GM18526 (cell line): ENCODE measurements around the gene RIOX2.

ENCODE experiments used
- POLR2A ChIP-seq: IDR thresholded peaks from 3 replicates; pipeline ENCODE4 v1.6.1; 2011; ENCODE audit not compliant: insufficient read length; ENCODE audit errors: extremely low read depth

The RIOX2 gene

DNA sequence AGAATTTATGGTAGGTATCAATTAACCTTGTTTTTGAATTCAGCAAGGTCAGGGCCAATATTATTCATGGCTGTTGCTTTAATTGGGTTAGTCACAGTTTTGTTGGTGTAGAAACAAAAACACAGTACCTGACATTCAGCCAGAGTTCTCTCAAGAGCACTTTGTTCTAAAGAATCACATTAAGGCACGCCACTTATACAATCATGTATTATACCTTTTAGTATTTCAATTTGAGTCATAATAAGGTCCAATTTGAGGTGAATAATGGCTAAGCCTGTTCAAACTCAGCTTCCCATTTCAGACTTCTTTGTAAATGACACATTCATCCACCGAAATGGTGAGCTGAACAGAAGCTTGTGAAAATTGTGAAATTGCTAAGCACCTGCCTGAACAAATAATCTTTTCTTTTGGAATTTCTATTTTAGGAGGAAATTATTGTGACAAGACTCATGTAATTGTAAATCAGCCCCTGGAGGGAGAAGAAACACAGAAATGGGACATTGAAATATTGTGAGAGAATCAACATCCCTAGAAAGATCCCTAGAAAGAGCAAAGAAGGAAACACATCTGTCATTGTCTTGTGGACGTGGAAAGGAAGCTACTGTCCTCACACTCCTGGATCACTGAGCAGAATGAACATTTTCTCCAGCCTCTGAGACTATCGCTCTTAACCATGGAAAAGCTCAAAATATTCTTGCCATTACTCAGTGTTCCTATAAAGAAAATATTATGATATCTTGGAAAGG lies 29.3 kb downstream of the RIOX2 start:
- TF ChIP-seq POLR2A, result no peak

DNA sequence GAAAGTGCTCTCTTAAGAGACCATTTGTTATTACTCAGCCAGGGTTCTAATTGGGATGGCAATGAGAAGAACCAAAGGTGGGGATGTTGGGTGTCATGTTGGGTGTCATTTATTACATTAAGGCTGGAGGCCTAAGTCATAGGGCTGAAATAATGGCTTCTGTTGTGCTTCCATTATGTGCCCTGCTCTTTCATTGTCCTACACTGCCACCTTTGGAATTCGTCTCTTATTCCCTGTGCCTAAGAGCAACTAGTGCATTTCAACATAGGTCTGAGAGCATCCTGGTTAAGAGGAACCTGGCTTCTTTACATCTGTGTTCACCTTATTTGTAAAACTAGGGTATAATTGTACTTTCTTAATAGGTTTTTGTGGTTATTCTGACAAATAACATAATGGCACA lies 32.2 kb downstream of the RIOX2 start:
- no peak for TF ChIP-seq POLR2A

DNA sequence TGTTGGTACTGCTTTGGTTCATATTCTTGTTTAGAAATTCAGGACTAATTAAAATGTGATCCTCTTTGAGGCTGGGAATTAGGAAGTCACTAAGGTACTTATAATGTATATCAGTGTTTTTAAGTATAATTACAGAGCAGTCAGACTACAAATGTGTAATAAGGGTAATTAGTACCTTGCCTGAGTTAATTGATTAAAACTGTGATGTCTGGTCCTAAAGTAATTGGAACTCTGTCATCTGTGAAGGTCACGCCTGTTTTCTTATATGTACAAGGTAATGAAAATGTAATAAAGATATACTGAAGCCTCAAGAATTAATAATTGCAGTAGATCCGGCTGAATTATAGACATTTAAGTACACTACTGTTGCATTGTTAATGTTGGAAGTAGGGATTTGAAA lies 32.8 kb downstream of the RIOX2 start:
- no peak for TF ChIP-seq POLR2A

DNA sequence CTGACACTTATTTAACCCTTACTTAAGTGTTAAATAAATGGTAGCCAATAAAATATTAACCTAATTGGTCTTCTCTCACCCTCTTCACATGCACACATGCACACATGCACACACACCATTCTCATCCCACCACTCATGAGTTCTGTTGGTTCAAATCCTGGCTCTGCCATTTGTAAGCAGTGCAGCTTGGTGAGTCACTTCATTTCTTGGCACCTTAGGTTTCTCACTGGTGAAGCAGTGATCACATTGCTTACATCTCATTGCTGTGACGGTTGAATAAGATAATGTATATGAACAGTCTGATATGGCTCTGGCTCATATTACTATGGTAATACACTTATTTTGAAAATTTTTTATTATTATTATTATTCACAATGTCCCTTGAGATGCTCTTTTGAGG lies 33.8 kb downstream of the RIOX2 start:
- no peak for TF ChIP-seq POLR2A

DNA sequence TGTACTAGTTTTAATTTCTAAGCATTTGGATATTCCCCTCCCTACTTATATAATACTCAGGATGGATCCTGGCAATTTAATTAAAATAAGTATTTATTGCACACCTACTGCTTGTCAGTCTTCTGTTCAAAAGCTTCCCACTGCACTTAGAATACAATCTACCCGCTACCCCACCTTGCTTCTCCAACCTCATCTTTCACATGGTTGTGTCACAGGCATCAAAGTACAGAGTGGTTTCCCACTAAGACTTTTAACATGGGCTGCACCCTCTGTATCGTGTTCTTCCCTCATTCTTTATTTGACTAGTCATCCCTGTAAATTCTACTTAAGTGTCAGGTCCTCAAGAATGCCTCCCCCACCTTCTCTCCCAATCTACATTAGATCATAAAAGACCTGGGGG lies 35.0 kb downstream of the RIOX2 start:
- no peak for TF ChIP-seq POLR2A

DNA sequence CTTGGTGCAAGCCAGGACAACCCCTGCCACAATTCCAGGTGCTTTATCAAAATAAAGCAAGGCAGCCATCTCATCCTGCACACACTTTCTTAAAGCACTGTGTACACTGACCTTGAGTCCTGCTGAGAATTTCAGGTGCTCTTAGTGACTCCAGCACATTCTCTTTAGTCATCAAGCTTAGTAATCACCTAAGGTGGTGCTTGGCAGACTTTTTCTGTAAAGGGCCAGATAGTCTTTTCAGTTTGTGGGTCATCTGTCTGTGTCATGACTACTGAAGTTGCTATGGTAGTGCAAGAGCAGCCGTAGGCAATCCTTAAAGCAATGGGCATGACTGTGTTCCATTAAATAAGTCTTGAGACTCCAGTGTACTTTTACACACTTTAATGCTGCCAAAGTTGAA lies 36.4 kb downstream of the RIOX2 start:
- TF ChIP-seq POLR2A, result no peak

DNA sequence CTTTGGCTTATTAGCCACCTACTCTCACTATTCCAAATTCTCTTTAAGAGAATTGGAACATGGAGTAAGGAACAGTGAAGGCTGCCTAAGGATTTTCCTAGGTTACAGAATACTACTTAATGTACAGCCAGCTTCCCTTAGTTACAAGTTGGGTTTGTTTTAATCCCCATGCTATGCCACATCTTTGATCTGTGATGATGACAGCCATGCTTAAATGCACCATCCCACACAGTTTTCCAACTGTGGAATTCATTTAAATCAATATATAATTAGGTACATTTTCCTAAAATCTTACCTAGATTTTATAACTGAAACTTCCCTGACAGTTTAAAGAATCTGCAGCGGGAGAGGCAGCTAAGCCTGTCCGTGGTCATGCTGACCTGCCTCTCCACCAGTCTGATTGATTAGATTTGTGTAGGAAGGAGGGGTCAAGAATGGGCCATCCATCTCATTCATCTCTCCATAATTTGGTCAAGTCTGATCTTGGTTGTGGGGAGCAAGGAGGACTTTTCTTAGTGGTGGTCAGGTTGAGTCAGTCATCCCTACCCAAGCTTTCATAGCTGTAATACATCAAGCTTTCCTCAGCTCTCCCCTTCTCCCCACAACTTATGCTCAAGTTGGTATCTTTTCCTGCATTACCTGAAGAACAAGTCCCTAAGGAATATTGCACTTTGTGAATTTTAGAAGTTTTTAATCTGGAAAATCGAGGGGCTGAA lies 37.1 kb downstream of the RIOX2 start:
- TF ChIP-seq POLR2A, result no peak

DNA sequence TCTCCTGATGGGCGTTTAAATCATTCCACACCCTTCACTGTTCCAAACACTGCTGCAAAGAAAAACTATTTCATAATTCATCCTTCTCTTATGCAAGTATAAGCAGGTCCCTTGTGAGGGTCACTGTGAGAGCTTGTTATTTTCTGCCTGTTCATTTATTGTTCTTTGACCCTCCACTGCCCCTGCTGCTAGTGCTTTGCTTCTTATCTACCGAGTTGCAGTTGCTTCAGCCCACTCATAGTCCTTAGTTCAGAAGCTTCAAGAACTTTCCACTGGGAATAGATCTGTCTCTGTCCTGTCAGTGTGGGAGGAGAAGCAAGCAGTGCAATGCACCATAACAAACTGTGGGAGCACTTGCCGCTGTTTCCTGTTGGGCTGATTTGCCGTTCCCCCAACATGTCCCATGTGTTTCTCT lies 39.8 kb downstream of the RIOX2 start:
- no peak for TF ChIP-seq POLR2A

DNA sequence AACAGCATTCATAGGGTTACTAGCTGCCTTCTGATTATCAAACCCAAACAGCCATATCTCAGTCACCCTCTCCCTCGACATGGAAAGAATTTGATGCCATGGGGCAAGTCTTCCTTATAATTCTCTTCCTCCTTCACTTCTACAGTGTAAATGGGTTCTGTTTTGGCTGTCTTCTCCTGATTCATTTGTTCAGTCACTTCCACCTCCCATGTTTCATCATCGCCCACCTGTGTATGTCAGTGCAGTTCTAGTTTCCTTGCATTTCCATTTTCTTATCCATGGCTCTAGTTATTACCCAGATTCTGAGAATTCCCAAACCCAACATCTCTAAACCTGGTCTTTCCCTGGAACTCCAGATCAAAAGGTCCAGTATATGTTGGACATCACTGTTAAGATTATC lies 41.0 kb downstream of the RIOX2 start:
- no peak for TF ChIP-seq POLR2A

DNA sequence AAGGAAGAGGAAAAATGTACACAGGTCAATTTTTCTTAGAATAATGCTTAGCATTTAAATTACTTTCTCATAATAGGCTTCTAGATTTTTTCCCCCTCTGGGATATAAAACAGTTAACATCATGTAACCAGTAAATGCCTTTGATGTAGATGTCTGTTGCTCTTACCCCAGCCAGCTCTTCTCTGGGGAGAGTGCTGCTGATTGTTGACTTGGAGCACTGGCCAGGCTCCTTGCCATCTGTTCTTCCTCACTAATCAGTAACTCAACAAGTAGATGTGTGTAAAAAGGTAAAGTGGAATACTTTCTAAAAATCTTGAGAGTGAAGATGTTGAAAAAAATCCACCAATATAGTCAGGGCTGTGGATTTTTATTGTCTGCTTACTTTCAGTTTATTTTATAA lies 42.2 kb downstream of the RIOX2 start:
- no peak for TF ChIP-seq POLR2A

DNA sequence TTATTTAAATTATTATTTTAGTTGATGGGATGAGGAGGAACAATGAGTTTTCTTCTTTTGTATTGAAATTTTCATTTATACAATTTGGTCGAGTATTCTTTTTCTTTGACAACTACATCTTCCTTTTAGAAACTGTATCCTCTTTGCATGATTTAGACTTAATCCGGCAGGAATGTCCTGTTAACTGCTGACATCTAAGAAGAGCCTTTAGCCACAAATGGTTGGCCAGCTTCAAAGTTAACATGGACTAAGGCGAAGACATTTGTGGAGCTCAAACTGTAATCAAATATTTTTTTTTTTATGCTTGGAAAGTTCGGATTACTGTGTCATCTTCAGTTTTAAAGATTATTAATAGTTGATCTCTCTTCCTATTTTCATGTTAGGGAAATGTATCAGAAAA lies 43.2 kb downstream of the RIOX2 start:
- no peak for TF ChIP-seq POLR2A

DNA sequence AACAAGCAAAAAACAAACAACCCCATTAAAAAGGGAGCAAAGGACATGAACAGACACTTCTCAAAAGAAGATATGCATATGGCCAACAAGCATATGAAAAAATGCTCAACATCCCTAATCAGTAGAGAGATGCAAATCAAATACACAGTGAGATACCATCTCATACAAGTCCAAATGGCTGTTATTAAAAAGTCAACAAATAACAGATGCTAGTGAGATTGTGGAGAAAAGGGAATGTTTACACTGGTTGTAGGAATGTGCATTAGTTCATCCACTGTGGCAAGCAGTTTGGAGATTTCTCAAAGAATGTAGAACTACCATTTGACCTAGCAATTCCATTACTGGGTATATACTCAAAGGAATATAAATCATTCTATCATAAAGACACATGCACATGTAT lies 44.5 kb downstream of the RIOX2 start:
- no peak for TF ChIP-seq POLR2A

DNA sequence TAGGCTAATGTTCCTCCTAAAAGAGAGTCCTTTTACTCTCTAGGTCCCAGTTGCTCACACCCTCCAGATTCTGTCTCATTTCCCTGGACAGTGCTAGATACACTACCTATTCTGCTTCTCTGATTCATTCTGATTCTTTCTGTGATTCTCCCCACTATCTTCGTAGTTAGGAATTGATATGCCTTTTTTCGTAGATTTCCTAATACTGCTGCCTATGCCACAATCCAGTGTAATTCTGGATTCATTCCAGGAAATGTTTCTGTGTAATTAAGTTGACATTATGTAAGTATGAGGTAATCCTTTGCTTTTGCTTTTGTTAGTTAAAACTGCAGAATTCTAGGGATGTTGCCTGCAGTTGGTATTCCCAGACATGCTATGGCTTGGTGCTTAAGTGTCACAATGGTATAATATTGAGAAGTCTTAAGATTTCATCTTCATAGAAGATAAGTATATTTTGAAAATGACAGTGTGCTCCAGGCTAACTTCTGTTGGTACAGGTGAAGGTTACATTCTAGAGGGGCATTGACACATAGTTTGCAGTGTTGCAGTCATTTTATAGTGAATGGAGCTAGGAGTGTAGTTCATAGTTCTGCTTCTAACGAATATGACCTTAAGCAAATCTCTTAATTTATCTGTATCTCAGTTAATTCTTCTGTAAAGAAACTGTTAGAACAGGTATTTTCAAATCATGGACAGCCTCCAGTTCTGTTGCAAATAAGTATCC lies 54.3 kb downstream of the RIOX2 start:
- TF ChIP-seq POLR2A, result no peak

DNA sequence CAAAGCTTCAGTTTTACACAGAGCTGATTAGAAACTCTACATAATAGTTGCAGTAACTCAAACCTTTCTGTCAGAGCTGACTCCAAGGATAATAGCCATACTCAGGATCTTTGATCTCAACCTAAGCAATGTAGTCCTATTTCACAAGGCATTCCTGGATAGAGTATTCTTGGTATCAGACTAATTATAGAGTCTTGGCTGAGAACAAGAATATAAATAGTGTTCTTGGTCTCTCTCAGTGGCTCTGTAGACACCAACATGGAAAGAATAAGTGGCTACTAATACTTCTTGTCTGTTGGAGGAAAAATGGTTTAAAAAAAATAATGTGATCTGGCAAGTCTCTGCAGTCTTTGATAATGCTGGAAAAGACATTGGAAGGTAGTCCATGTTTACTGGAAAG lies 55.7 kb downstream of the RIOX2 start:
- no peak for TF ChIP-seq POLR2A

DNA sequence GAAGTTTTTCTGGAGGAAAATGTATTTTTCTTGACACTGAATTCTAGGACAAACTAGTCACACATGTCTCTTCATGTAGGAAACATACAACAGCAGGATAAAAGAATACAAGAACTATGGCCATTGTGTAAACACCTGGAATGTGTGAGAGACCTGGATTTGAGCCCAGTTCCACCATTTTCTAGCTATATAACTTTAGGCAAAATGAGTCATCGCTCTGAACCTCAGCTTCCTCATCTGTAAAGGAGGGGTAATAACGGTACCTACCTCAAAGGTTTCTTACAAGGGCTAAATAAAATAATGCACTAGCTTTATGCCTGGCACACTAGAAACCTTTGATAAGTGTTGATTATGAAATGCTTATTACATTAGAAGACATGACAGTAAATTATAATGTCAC lies 57.8 kb downstream of the RIOX2 start:
- no peak for TF ChIP-seq POLR2A

DNA sequence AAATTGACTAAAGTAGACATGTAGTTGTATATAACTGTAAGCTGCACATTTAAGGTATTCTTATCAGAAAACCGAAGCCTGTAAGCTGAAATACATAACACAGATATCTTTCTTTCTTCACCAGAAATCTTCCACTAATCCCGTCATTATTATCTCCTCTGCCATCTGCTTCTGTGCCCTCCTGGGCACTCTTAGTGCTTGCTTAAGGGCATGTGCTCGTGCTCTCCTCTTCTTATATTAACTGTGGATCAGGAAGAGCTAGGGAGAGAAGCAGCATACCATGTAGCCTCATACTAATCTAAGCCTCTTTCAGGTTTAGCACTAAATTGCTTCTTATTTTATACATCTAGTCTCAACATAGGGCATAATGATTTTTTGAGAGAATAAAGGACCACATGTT lies 60.8 kb downstream of the RIOX2 start:
- no peak for TF ChIP-seq POLR2A
